ENCODE measurements around the gene USP3.
"Not testable (repeated sequence)": the region's sequence is repeated elsewhere in the genome, so short reads cannot be mapped to it uniquely, and the experiment has no call there.

USP3 gene

GRCh38 chr15:63605036-63605435 lies 100.6 kb downstream of the USP3 start:
- DNase-seq (ENCODE audit: low read depth in 4 of 4, low spot score in 1 of 4) = no peak

DNA sequence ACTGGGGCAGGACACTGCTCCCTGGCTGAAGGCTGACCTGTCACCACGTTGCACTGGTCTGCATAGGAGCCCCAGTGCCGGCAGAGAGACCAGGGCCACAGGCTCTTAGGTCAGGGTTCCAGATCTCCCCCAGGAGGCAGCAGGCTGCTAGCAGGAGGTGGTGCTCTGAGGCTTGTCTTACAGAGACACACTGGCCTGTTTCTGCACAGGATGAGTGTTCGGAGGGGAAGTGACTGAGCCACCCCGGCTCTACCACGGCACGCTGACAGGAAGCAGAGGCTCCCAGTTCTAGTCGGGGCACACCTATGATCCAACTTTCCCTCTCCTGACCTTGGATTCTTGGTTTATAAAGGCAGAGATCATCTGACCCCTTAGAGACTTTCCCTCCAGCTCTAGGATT lies 101.4 kb downstream of the USP3 start:
- DNase-seq (ENCODE audit: low read depth in 4 of 4, low spot score in 1 of 4) = peak in 3 of 4 experiments; percentile 28 to 42 (median 36)

DNA sequence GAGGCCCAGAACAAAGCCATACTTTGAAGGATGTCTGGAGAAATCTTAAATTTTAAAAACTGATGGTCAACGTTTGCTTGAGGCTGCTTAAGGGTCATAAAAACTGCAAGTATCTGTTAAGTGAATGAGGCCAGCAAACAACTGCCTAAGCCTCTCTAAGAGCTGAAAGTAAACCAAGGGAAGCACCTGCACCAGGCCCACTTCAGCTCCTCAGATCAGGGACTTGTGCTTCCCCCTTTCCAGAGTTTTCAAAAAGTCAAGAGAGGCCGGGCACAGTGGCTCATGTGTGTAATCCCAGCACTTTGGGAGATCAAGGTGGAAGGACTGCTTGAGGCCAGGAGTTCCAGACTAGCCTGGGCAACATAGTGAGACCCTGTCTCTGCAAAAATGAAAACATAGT lies 101.9 kb downstream of the USP3 start:
- DNase-seq (ENCODE audit: low read depth in 4 of 4, low spot score in 1 of 4) = no peak

GRCh38 chr15:63608989-63609388 lies 104.6 kb downstream of the USP3 start:
- no peak for DNase-seq (ENCODE audit: low read depth in 4 of 4, low spot score in 1 of 4)

DNA sequence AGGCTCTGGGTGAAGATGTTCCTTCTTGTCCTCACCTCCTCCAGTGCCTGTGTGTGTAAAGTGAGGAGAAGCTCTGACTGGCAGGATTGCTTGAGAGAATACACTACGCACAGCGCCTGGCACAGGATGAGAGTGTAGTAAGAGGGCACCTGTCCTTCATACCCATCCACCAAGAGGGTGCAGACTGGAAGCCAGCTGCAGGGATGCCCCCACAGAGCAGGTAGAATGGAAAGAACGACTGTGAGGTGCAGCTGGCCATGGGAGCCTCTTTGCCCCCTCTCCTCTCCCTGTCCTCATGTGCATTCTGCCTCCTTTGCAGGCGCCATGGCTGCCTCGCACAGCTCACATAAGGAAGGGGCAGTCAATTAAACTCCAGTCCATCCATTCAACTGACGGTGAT lies 105.1 kb downstream of the USP3 start:
- no peak for DNase-seq (ENCODE audit: low read depth in 4 of 4, low spot score in 1 of 4)

DNA sequence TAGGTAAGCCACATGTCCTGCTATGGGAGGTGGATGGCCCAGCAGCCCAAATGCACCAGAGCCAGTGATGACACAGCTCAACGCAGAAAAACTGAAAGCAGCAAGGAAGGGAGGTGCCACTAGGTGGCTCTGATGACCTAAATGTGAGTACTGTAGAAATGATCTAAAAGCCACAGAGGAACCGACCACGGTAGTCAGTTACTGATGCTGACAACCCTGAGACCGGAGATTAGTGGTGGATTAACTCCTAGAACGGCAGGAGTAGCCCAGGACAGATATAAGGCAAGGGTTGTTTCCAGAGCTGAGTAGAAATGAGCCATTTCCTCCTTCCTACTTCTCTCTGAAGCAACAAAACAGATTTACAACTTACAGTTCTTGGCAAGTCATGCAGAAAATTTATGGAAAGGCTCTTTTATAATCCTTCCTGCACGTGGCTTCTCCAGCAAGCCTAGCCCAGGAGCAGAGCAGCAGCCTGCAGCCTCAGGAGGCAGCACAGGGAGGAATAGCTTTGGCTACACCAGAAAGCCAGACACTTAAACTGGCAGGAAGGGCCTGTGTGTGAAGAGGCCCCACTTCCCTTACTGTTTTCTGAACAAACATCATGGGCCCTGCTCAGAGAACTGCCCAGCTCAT lies 105.9 kb downstream of the USP3 start:
- peak; percentile 16 to 66 (median 44) for DNase-seq (ENCODE audit: low read depth in 4 of 4, low spot score in 1 of 4)

DNA sequence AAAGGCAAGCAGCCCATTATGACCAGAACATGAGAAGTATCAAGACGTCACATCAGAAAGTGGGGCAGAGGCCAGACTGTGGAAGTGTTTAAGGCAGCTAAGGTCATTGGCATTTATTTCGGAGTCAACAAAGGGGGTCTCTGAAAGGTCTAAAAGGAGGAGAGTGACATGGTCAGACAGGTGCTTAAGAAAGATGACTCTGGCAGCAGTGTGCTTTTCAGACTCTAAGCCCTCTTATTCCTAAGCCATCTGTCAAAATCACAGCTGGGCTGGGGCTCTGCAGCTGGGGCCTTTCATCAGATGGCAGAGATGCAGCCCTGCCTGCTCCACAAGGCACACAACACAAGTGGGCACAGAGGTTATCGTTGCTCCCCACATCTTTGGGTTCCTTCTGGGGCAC lies 106.8 kb downstream of the USP3 start:
- no peak for DNase-seq (ENCODE audit: low read depth in 4 of 4, low spot score in 1 of 4)

- no peak for DNase-seq (ENCODE audit: low read depth in 4 of 4, low spot score in 1 of 4)
Observed at GRCh38 chr15:63612300-63612699, 107.9 kb downstream of the USP3 start.

DNA sequence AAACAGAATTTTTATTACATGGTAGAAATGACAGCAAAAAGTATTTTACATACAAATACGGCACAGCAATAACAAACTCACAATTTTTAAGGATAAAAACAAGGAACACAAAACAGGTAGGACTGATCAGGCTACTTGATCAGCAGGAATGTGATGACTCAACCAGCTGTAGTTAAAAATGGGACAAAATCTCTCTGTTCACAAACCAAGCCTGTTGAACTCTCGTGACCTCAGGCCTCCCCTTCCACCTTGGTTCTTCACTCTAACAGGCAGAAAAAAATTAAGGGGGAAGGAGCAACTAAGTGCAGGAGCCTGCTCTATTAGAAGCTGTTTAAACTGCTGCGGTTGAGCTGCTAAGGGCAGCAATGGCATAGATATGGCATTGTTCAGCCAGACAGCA lies 111.5 kb downstream of the USP3 start:
- DNase-seq (ENCODE audit: low read depth in 4 of 4, low spot score in 1 of 4) = no peak

- not testable (repeated sequence) for DNase-seq (ENCODE audit: low read depth in 4 of 4, low spot score in 1 of 4)
Observed at GRCh38 chr15:63617147-63617546, 112.8 kb downstream of the USP3 start.

- DNase-seq (ENCODE audit: low read depth in 4 of 4, low spot score in 1 of 4) = not testable (repeated sequence)
Observed at GRCh38 chr15:63617627-63618026, 113.2 kb downstream of the USP3 start.

DNA sequence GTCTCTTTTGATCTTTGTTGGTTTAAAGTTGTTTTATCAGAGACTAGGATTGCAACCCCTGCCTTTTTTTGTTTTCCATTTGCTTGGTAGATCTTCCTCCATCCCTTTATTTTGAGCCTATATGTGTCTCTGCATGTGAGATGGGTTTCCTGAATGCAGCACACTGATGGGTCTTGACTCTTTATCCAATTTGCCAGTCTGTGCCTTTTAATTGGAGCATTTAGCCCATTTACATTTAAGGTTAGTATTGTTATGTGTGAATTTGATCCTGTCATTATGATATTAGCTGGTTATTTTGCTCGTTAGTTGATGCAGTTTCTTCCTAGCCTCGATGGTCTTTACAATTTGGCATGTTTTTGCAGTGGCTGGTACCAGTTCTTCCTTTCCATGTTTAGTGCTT lies 116.4 kb downstream of the USP3 start:
- not testable (repeated sequence) for DNase-seq (ENCODE audit: low read depth in 4 of 4, low spot score in 1 of 4)

DNA sequence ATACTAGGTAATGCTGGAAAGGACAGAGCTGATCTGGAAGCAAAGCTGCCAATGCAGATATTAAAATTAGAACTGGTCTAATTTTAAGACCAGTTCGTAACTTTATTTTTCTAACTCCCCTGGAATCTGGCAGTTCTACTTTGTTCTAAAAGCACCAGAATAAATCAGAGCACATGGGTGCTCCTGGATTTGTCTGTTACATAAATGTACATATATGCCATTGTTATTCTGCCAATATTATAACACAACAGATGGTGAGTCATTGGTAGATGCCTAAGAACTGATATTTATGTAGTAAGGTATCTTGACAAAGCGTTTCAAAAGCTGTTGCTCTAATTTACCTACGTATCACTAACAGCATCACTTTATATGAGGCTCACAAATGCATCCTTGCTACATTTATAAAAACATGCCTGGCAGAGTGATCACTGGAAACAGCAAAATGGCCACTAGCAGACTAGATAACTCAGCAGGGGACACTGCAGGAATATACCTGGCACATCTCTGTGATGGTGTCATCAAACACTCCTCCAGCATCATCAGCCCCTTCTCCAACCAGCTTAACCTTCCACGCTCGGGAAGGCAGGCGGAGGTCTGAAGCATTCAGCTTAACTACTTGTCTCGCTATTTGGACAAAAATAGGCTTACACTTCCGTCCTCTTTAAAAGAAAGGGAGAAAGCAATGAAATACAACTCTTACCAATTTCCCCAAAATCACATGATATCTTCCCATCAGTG lies 119.0 kb downstream of the USP3 start:
- DNase-seq (ENCODE audit: low read depth in 4 of 4, low spot score in 1 of 4) = no peak

DNA sequence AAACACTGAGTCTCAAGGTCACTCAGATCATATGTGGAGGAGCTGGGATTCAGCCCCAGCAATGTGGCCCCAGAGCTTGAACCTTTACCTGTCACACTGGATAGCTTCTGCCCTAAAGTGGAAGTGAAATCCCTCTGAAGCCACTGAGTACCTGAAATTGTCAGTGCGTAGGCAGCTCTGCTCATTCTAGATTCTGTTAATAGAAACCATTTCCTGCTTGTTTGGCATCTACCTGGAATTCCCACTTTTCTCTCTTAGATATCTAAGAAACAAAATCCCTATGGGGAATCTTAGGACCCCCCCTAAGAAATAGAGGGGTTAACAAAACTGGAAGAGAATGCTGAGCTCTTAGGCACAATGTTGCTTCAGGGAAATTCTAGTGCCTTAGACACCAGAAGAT lies 122.6 kb downstream of the USP3 start:
- no peak for DNase-seq (ENCODE audit: low read depth in 4 of 4, low spot score in 1 of 4)

DNA sequence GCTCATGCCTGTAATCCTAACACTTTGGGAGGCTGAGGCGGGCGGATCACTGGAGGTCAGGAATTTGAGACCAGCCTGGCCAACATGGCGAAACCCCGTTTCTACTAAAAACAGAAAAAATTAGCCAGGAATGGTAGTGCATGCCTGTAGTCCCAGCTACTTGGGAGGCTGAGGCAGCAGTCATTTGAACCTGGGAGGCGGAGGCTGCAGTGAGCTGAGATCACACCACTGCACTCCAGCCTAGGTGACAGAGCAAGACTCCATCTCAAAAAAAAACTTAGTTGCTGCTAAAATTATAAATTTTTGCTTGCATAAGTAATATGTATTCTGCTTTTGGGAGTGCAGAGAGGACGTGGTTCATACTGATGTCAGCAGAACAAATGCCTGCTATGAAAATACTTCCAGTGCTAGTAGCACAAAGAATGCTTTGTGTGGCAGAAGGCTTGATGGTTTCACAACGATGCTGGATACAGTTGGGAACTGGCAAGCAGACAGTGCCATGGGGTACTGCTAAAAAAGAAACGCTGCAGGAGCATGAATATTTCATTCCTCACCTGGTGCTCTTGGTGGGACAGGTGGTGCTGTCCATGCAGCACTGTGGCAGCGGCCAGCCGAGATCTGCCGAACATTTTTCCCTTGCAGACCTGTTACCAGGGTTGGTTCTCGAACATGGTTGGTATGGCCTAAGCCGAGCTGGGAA lies 123.9 kb downstream of the USP3 start:
- DNase-seq (ENCODE audit: low read depth in 4 of 4, low spot score in 1 of 4) = no peak

DNA sequence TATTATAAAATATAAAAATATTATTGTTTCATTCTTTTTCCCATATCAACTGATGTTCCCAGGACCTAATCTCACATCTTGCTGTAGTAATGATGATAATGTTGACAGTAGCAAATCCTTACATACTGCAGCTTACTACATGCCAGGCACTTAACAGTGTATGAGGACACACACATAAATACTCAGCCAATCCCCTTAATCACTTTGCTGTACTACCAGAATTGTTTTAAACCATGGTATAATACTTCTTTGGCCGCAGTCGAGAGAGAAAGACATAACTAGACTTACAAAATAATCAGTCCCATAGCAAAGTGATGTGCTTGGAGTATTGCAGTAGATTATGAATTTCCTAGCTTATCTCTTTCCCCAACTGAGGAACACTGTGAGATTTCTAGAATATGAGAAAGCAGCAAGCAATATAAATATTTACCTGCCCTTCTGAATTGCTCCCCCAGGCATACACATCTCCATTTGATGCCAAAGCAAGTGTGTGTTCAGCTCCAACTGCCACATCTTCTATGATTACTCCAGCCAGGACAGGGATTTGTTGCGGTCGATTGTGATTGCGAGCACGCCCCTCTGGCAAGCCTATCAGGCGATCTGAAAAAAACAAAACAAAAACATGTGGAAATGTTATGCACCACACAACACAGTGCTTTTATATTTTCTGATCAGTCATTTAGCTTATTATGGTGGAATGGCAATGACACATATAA lies 125.8 kb downstream of the USP3 start:
- no peak for DNase-seq (ENCODE audit: low read depth in 4 of 4, low spot score in 1 of 4)

GRCh38 chr15:63633312-63633711 lies 128.9 kb downstream of the USP3 start:
- DNase-seq (ENCODE audit: low read depth in 4 of 4, low spot score in 1 of 4) = no peak

DNA sequence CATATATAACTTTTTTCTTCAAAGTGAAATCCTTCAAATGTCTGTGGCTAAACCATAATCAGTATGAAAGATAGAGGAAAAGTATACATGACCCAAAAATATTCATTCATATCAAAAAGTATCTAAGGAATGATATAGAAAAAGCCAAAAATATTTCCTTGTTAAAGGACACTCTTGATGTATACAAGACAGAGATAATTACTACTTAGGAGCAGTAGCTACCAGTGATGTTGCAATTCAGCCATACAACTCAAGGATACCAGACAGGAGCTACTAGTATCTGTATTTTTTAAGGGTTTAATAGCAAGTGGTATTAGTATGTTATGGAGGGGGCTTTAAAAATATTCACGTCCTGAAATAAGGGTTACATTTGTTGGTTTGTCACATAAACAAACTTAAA lies 129.8 kb downstream of the USP3 start:
- DNase-seq (ENCODE audit: low read depth in 4 of 4, low spot score in 1 of 4) = no peak

- no peak for DNase-seq (ENCODE audit: low read depth in 4 of 4, low spot score in 1 of 4)
Observed at GRCh38 chr15:63636518-63637061, 132.2 kb downstream of the USP3 start.

- DNase-seq (ENCODE audit: low read depth in 4 of 4, low spot score in 1 of 4) = no peak
Observed at GRCh38 chr15:63638839-63639238, 134.4 kb downstream of the USP3 start.

- no peak for DNase-seq (ENCODE audit: low read depth in 4 of 4, low spot score in 1 of 4)
Observed at GRCh38 chr15:63640146-63640545, 135.8 kb downstream of the USP3 start.

All from stimulated activated CD4-positive, alpha-beta T cell treated with anti-CD3 and anti-CD28 coated beads, Interleukin-1b, Interleukin-23, amount 100 ng/mL, for 24 hours (primary cell).